Measurements from ENCODE around the gene TBX21.

DNA sequence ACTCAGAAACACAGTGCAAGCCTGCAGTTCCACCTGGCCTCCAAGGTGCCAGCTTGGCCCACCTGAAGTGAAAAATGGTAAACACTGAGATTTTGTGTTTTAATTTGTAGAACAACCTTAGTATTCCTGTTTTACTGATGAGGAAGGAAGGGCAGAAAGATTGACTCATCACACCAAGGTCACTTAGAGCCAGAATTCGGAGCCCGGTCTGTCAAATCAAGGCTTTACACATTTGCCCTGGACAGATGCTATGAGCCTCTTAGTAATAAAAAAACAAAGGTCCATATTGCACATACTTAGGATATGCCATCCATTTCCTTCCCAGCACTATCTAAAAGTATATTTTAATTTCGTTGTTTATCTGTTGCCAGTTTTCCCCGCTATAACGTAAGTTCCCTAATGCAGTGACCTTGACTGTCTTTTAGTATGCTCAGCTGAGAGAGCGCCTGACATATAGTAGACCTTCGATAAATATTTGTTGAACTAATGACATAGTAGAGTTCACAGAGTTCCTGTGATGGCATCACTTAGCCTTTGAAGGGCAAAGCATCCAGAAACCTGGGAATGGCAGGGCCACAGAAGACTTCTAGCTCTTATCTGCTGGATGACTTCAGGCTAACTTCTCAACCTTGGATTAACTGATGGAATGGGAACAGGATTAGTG lies 46.2 kb upstream of the TBX21 start:
- TF ChIP-seq, protein P1, sequence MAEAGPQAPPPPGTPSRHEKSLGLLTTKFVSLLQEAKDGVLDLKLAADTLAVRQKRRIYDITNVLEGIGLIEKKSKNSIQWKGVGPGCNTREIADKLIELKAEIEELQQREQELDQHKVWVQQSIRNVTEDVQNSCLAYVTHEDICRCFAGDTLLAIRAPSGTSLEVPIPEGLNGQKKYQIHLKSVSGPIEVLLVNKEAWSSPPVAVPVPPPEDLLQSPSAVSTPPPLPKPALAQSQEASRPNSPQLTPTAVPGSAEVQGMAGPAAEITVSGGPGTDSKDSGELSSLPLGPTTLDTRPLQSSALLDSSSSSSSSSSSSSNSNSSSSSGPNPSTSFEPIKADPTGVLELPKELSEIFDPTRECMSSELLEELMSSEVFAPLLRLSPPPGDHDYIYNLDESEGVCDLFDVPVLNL (CRISPR knock-in tag; IDR thresholded peaks at IDR 0.05; ENCODE audit: borderline replicate concordance, low read depth), result no peak
- TF ChIP-seq CTCF (IDR thresholded peaks at IDR 0.05) (no peak), ZNF219 (CRISPR knock-in tag; IDR thresholded peaks at IDR 0.05; ENCODE audit: borderline replicate concordance) (no peak), CBFB (CRISPR knock-in tag; IDR thresholded peaks at IDR 0.05; ENCODE audit: low read depth) (no peak), MAX (CRISPR knock-in tag; IDR thresholded peaks at IDR 0.05) (no peak), PRDM15 (CRISPR knock-in tag; IDR thresholded peaks at IDR 0.05) (no peak), TP53 (CRISPR knock-in tag; IDR thresholded peaks at IDR 0.05) (no peak)
- TF ChIP-seq, protein P2, sequence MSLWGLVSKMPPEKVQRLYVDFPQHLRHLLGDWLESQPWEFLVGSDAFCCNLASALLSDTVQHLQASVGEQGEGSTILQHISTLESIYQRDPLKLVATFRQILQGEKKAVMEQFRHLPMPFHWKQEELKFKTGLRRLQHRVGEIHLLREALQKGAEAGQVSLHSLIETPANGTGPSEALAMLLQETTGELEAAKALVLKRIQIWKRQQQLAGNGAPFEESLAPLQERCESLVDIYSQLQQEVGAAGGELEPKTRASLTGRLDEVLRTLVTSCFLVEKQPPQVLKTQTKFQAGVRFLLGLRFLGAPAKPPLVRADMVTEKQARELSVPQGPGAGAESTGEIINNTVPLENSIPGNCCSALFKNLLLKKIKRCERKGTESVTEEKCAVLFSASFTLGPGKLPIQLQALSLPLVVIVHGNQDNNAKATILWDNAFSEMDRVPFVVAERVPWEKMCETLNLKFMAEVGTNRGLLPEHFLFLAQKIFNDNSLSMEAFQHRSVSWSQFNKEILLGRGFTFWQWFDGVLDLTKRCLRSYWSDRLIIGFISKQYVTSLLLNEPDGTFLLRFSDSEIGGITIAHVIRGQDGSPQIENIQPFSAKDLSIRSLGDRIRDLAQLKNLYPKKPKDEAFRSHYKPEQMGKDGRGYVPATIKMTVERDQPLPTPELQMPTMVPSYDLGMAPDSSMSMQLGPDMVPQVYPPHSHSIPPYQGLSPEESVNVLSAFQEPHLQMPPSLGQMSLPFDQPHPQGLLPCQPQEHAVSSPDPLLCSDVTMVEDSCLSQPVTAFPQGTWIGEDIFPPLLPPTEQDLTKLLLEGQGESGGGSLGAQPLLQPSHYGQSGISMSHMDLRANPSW (CRISPR knock-in tag; conservative IDR thresholded peaks at IDR 0.05; ENCODE audit: low read depth), result no peak
- TF ChIP-seq, protein P3, sequence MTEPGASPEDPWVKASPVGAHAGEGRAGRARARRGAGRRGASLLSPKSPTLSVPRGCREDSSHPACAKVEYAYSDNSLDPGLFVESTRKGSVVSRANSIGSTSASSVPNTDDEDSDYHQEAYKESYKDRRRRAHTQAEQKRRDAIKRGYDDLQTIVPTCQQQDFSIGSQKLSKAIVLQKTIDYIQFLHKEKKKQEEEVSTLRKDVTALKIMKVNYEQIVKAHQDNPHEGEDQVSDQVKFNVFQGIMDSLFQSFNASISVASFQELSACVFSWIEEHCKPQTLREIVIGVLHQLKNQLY (CRISPR knock-in tag; IDR thresholded peaks at IDR 0.05), result no peak
- TF ChIP-seq, protein P4, sequence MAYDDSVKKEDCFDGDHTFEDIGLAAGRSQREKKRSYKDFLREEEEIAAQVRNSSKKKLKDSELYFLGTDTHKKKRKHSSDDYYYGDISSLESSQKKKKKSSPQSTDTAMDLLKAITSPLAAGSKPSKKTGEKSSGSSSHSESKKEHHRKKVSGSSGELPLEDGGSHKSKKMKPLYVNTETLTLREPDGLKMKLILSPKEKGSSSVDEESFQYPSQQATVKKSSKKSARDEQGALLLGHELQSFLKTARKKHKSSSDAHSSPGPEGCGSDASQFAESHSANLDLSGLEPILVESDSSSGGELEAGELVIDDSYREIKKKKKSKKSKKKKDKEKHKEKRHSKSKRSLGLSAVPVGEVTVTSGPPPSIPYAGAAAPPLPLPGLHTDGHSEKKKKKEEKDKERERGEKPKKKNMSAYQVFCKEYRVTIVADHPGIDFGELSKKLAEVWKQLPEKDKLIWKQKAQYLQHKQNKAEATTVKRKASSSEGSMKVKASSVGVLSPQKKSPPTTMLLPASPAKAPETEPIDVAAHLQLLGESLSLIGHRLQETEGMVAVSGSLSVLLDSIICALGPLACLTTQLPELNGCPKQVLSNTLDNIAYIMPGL (CRISPR knock-in tag; IDR thresholded peaks at IDR 0.05), result no peak
- TF ChIP-seq, protein P5, sequence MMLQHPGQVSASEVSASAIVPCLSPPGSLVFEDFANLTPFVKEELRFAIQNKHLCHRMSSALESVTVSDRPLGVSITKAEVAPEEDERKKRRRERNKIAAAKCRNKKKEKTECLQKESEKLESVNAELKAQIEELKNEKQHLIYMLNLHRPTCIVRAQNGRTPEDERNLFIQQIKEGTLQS (CRISPR knock-in tag; conservative IDR thresholded peaks at IDR 0.05), result no peak
